HG02610 (cell line): ENCODE results near the gene DDX41.
"Not testable (repeated sequence)": the region's sequence is repeated elsewhere in the genome, so short reads cannot be mapped to it uniquely, and the experiment has no call there.

Experiments
- ATAC-seq: cut with Tn5 transposase; IDR thresholded peaks from one replicate; pipeline ENCODE4 v1.9.1; 2021; ENCODE audit warnings: mild to moderate bottlenecking, moderate library complexity; ENCODE audit not compliant: unreplicated experiment

The DDX41 gene

DNA sequence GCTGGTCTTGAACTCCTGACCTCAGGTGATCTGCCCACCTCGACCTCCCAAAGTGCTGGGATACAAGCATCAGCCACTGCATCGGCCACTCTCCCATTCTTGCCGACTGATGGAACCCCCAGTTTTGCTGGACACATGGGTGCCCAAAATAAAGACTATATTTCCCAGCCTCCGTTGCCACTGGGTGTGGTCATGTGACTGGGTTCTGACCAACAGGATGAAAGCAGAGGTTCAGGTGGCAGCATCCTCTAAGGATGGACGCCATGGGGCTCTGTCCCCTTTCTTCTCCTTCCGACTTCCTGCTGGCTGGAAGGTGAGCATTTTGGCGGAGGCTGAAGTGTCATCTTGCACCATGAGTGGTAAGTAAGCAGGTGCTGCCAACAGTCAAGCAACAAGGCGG lies 29.6 kb downstream of the DDX41 start:
- no peak for ATAC-seq

DNA sequence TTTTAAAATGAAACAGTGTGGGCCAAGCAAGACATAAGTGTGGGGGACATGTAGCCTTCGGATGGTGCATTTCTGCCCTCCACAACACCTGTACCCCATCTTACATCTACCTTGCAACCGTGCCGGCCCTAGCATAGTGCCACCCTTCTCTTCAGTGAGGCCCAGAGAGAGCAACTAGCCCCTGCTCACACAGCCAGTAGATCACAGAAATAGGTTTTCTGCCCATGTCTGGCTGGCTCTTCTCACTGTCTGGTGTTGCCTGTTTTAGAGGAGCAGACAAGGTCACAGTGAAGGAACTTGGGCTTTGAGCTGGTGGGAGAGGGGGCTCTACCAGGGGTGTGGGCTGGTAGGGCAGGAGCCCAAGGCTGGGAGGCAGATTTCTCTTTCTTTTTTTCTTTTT lies 30.5 kb downstream of the DDX41 start:
- no peak for ATAC-seq

DNA sequence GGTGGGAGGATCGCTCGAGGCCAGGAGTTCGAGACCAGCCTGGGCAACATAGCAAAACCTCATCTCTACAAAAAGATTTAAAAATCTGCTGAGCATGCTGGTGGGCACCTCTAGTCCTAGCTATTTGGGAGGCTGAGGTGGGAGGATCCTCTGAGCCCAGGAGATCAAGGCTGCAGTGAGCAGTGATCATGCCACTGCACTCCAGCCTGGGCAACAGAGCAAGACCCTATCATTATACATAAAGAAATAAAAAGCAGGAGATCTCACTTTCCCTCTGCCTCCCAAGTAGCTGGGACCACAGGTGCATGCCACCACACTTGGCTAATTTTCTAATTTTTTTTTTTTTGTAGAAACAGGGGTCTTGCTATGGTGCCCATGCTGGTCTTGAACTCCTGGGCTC lies 31.0 kb downstream of the DDX41 start:
- not testable (repeated sequence) for ATAC-seq

DNA sequence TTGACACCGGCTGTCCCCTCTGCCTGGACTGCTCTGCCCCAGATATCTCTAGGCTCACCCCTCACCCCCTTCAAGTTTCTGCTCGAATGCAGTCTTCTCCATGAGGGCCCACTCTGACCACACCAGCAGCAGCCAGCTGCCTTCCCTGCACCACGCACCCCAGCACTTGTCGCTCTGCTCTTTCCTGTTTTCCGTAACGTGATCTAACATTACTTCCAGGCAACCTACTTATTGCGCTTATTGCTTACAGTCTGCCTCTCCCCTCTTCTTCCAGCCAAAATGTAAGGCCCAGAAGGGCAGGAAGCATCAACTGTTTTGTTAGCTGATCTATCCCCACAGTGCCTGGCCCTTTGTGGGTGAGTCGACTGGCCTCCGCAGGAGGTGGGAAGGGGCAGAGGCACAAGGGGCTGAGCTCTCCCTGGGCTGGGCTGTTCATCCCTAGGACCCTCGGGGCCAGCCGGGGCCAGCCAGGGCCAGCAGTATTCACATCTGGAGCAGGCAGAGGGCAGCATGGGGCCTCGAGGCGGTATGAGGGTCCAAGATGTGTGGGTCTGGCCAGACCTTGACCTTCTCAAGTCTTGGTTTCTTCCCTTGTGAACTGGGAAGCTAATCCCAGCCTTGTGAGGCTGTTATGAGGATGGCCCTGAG lies 31.7 kb downstream of the DDX41 start:
- no peak for ATAC-seq

DNA sequence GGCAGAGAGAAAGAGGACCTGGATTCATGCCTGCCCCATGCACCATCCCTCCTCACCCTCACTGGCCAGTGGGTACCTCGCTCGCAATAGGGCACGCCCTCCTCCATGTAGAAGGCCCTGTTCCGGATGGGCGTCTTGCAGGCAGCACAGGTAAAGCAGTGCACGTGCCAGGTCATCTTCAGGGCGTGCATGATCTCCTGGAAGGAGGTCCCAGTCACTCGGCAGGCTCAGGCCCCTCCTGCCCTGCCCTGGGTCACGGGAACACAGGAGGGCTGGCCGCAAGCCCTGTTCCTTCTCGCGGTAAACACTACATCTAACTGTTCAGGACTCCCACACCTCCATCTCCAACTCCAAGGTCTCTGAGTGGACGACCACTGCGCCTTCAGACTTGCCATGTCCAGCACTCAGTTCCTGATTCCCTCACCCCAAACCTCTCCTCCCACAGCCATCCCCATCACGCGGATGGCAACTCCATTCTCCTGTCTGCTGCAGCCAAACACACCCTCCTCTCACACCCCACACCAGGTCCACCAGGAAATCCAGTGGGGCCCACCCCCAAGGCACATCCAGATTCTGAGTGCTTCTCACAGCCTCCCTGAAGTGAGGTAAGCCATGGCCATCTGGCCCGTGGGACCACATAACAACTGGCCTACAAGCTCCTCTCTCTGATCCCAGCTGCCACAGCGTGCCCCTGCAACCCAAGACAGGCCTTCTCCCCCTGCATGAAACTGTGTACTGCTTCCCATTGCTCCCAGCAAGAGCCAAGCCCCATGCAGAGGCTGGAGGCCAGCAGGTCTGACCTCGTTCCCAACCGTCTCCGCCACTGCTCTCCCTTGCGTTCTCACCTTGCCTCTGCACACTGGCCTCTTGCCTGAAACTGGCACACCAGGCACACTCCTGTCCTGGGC lies 32.5 kb downstream of the DDX41 start:
- no peak for ATAC-seq

DNA sequence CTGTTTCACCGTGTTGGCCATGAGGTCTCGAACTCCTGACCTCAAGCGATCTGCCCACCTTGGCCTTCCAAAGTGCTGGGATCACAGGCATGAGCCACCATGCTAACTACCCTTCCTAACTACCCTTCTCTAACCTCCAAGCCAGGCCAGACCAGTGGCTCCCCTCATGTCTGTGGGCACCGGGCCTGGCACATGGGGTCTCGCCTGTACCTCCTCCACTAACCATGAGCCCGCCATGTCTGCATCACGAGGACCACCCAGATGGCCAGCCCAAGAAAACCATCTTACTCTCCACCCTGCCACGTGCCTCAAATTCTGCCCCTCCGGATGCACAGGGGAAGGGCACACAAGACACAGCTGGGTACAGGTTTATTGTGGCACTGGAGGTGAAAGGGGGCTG lies 33.7 kb downstream of the DDX41 start:
- no peak for ATAC-seq

DNA sequence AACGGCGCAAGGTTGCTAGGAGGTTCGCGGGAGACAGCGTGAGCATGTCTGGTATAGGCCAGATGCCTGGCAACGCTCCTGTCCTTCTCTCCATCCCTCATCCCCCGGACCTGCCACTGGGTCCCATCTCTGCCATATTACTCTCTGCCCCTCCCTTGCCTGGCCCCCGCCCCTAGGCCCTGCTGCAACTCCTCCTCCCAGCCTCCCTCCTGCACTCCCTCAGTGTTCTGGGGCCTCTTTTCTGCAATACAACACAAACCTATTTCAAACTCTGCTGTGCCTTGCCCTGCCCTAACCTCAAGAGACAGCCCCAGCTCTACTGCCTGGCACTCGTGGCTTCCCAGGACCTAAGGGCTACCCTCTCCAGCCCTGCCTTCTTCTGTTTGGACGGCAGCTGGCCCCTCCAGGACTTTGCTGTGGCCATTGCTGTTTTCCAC lies 34.4 kb downstream of the DDX41 start:
- ATAC-seq, result no peak

DNA sequence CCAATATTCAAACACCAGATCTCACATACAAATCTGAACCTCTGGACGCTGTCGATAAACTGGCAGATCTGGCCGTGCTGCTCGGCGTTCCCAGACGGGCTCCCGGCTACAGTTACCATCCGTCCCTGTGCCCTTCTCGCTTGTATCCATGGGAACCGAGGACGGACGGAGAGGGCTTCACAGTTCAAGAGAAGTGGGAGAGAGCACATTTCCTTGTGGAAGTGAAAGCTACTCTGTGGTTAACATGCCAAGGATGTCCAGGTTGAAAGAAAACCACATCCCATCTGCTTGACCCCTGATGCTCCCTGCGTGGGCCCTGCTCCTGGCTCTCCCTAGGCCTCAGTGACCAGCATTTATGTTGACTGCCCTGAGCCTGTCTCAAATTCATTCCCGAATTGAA lies 37.0 kb downstream of the DDX41 start:
- no peak for ATAC-seq

DNA sequence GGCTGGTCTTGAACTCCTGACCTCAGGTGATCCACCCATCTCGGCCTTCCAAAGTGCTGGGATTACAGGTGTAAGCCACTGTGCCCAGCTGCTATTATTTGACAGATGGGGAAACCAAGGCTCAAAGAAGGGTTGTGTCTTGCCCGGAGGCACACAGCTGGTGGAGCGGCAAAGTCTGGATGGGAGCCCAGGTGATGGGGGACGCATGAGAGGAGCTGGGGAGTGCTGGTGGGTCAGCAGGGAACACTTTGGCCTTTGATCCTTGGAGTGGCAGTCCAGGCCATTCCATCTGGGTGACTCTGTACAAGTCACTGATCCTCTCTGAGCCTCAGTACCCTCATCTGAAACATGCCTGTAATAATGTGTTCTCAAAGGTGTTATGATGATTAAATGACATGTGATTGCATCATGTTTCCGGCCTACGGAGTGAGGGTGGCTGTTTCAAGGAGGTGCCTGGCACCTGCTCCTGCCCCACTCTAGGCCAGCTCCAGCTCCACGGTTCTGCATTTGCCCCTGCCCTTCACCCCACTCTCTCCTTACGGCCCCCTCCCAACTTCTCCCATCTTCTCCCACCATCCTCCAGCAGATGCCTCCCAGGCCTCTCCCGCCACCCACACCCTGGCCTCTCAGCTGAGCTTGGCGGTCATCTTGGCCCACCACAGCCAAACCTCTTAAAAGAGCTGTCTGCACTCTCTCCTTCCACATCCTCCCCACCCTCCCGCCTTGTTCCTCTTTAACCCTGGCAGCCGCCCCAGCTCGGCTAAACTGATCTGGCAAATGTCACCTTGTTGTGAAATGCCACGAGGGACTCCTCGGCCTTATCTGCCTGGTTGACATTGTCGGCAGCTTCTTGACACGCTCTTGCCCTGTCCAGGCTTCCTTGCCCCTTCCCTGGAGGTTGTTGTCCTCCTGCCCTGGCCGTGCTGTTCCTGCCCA lies 37.8 kb downstream of the DDX41 start:
- no peak for ATAC-seq

DNA sequence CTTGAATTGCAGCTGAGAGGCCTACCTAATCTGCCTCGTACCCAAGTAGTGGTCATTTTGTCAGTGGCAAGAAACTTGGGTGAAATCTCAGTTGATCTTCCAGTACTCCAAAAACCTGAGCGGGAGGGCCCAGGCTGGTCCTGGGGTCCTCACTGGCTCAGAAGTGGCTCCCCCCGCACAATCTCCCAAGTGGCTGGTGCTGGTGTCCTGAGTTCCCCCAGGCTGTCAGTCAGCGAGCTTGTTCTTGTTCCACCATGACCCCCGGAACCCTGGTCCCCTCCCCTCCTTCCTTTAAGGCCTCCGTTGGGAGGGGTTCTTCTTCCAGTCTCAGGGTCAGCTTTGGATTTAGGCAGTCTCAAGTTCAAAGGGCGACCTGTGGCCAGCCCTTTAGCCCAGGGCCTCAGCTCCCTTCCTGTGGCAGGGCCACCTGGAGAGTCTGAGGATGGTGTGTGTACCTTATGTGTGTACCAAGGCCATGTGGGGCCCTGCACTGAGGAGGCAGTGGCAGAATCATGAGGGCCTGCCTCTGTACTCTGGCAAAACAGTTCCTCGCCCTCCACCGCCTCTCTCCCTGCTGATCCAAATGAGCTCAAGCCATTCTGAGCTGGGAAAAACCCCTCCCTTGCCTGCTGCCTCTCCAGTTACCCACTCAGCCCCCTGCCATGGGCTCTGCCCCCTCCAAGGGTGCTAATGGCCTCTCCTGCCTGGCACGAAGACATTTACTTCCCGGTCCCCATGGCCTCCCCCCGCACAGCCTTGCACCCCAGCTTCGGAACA lies 38.9 kb downstream of the DDX41 start:
- no peak for ATAC-seq

DNA sequence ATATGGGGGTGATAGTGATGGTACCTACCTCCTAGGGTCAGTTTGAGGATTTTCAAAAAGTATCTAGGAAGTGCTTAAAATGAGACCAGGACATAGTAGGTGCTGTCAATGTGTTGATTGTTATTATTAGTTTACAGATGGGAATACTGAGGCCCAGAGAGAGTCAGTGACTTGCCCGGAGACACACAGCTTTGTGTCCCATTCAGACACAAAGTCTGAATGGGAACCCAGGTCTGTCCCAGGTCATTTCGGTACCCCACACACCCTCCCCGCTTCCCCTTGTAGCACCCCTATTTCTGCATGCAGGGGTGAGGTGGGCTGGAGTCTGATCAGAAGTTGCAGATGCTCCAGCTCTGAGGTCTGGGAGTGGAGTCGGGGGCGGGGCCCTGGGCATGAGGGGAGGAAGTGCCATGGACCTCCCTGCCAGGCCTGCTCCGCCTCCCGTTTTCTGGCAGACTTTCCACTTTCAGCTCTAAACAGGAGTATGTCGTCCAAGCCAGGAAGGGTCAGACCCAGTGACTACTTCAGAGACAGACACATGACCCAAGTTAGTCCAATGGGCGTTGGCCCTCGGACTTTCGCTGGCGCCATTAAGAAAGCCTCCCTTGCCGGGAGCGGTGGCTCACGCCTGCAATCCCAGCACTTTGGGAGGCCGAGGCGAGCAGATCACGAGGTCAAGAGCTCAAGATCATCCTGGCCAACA lies 40.1 kb downstream of the DDX41 start:
- ATAC-seq, result no peak

DNA sequence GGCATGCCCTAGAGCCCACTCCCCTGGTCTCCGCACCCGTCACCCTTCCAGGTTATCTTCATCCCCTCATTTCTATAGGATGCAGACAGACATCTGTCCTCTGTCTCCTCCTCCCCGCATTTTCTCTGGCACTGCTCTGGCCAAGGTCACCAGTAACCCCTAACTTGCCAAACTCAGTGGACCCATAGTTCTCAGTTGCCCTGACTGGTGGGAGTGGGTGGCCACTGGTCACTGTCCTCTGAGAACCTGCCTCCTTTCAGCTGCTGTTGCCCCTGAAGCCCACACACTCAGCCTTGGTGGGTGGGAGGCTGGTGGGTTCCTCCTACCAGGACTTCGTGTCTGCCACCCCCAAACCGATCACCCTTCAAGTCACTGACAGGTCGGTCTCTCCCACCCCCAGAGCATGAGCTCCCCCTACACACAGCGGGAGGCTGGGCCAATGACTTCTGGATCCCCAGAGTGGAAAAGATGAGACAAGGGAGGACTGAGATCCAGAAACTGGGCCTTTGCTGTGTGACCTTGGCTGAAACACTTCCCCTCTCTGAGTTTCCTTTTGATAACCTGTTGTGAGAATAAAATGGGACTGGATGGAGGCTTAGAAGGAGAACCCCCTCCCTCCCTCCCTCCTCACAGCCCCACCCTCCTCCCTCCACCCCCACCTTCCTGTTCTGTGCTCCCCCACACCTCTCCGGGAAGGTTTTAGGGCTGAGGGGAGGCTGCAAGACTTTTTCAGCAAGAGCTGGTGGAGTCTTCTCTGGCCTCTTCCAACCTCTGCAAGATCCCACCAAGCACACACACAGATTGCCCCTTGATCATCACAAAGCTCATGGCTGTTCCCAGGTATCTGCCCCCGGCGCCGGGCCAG lies 41.0 kb downstream of the DDX41 start:
- no peak for ATAC-seq

DNA sequence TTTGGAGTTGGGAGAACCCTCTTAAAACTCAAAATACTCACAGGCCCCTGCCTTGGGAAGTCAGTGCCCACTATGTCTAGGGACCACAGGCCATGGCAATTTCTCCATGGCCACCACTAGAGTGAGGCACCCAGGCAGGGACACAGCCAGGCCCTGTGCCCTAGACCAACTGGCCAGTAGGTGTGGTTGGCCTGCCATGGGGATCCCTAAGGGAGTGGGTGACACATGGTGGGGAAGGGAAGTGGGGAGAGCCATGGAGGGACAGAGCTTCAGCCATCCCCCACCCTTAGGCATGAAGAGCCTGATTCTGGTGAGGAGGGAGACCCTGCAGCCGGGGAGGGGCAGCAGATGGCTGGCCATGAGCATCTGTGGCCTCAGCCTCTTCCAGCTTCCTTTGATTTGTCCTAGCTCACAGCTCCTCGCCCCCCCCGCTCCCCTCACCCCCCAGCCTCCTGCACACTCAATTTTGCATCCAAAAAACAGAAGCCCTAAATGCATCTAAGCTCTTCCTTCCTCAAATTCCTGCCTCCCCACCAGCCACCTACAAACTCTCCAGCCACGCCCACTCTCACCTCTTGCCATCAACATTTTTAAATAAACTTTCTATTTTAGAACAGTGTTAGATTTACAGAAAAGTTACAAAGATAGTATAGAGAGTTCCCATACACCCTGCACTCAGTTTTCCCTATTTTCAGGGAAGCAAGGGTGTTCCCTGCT lies 41.8 kb downstream of the DDX41 start:
- ATAC-seq, result no peak

DNA sequence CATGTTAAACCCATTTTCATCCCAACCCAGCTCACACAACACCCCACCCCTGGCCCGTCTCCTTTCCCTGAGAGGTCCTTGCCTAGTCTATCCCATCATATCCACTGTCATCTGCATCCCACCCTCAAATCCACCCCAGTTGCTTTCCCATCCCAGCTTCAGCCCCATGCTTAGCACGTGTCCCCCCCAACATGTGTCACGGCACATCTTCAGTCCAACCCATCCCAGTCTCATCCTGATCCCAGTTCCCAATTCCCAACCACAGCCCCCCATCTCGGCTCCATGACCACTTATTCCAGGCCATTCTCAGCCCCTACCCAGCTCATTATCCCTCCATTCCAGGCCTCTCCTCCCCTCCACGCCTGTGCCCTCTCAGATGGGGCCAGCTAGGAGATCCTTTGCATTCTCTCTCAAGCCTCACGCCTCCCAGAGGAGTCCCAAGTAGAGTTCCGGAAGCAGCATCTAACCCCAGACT lies 42.7 kb downstream of the DDX41 start:
- no peak for ATAC-seq

DNA sequence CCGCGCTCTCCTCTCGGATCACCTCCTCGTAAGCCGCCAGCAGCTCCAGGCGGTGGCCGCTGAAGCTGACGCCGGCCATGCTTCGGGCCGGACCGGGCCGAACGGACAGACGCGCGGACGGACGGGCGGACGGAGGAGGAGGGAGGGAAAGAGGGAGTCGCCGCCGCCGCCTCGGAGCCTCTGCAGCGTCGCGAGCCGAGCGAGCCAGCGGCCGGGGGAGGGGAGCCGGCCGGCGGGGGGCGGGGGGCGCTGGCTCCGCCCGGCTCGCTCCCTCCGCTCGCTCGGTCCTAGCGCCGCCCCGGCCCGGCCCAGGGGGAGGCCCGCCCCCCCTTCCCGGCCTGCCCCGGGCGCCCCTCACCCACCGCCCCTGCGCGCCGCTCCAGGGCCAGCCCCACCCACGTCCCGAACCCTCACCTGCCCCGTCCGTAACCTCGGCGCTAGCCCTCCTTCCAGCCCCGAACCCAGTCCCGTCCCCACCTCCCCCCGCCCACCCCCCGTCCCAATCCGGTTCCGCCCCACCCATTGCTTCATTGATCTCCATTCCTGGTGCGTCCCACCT lies 43.2 kb downstream of the DDX41 start, which contains the start of gene DBN1:
Gene DBN1, minus strand, starts transcription at position 192 of the 559 bp plus-strand sequence. Its CDS starts 113 bp downstream, at position 79.
- ATAC-seq, result no peak

DNA sequence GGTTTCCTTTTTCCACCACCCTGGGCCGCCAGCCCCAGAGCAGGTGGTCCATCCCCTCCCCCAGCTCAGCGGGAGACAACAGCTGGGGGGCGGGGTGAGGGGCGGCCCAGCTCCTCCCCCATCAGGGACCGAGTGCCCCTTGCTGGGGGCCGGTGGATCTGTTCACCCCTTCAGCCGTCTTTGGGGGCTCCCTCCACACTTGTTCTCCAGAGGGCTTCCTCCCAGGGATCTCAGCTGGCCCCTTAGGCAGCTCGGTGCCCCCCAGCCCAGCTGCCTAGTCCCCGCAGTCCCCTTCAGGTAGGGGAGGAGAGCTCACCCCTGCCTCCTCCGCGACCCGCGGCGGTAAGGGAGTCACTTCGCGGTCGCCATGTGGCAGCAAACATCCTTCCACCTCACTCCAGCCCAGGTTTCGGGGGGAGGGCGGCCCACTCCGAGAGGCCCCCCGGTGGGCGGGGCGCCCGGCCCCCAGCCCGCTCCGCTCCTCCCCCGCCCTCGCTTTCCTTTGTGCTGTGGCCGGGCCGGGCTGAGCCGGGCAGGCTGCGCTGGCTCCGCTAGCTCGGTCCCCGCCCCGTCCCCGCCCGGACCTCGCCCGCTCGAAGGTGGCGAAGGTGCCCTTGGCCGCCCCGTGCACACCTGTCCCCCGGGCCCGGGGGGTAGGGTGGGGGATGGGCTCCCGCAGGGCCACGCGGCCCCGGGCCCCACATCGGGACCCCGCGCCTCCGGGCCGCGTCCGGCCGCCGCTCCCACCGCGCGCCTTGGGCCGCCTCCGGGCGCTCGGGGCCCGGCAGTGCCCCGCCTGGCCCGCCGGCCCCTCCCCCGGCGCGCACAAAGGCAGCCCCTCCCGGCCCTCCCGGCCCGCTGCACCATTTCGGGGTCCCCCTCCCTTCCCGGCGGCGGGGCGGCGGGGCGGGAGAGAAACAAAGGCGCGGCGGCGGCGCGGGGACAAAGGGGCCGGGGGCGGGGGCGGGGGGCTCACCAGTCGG lies 44.0 kb downstream of the DDX41 start:
- no peak for ATAC-seq
